Liver (tissue), 9 donors: ENCODE results near the gene CXCL1. TPM values are rescaled to one million over a fixed set of nuclear protein-coding genes. Genes with fewer than 3 reads are reported as not detected.

ENCODE experiments used
- DNase-seq: peaks from one replicate; pipeline ENCODE4 v3.0.0-alpha.2; 2017; ENCODE audit warnings: low spot score
- H3K27ac ChIP-seq, 2 donors: one replicate each; pipeline ENCODE4 v1.7.0; 2013; ENCODE audit warnings: inconsistent platforms in 2 of 2, low read length in 2 of 2, control low read depth in 1 of 2, low read depth in 1 of 2, mild to moderate bottlenecking in 1 of 2
- H3K27me3 ChIP-seq, 4 donors: one replicate each; pipeline versions ENCODE4 v1.6.1 to v1.7.0; 2013; ENCODE audit warnings: low read length in 3 of 4, inconsistent platforms in 1 of 4, mild to moderate bottlenecking in 1 of 4, moderate library complexity in 1 of 4; ENCODE audit not compliant: control insufficient read depth in 4 of 4, insufficient read depth in 4 of 4
- H3K36me3 ChIP-seq, 4 donors: one replicate each; pipeline versions ENCODE4 v1.6.1 to v1.7.0; 2013; ENCODE audit warnings: low read length in 3 of 4, mild to moderate bottlenecking in 3 of 4, low read depth in 1 of 4, moderate library complexity in 1 of 4; ENCODE audit not compliant: control insufficient read depth in 4 of 4, insufficient read depth in 3 of 4
- H3K4me1 ChIP-seq, 4 donors: one replicate each; pipeline versions ENCODE4 v1.6.1 to v1.7.0; 2013; ENCODE audit warnings: low read length in 3 of 4, mild to moderate bottlenecking in 3 of 4, moderate library complexity in 1 of 4; ENCODE audit not compliant: control insufficient read depth in 4 of 4, insufficient read depth in 4 of 4
- H3K4me3 ChIP-seq, 3 donors: one replicate each; pipeline versions ENCODE4 v1.6.1 to v1.7.0; 2013; ENCODE audit warnings: low read length in 3 of 3, control low read depth in 1 of 3, low read depth in 1 of 3, mild to moderate bottlenecking in 1 of 3
- H3K9ac ChIP-seq, 2 donors: one replicate each; pipeline ENCODE4 v1.7.0; 2013; ENCODE audit warnings: low read length in 2 of 2, mild to moderate bottlenecking in 2 of 2, moderate library complexity in 2 of 2, control low read depth in 1 of 2, low read depth in 1 of 2
- H3K9me3 ChIP-seq, 4 donors: one replicate each; pipeline versions ENCODE4 v1.6.1 to v1.7.0; 2013; ENCODE audit warnings: low read length in 3 of 4; ENCODE audit not compliant: control insufficient read depth in 4 of 4
- EGR1 ChIP-seq, 2 donors: IDR thresholded peaks; 2 replicates each; pipeline ENCODE4 v1.6.1; 2016 to 2018; ENCODE audit warnings: antibody characterized with exemption in 2 of 2, low read depth in 2 of 2
- FOXA1 ChIP-seq: IDR thresholded peaks from 2 replicates; pipeline ENCODE4 v1.6.1; 2016; ENCODE audit warnings: antibody characterized with exemption
- FOXA2 ChIP-seq: IDR thresholded peaks from 2 replicates; pipeline ENCODE4 v1.6.1; 2016; ENCODE audit warnings: antibody characterized with exemption
- HNF4A ChIP-seq, 2 donors: conservative IDR thresholded peaks; 2 replicates each; pipeline ENCODE4 v1.6.1; 2016; ENCODE audit warnings: antibody characterized with exemption in 2 of 2, mild to moderate bottlenecking in 2 of 2
- HNF4G ChIP-seq: IDR thresholded peaks from 2 replicates; pipeline ENCODE4 v1.6.1; 2016; ENCODE audit warnings: antibody characterized with exemption
- JUND ChIP-seq, 2 donors: IDR thresholded peaks; 2 replicates each; pipeline ENCODE4 v1.6.1; 2016; ENCODE audit warnings: antibody characterized with exemption in 2 of 2
- NR2F2 ChIP-seq: IDR thresholded peaks from 2 replicates; pipeline ENCODE4 v1.6.1; 2016; ENCODE audit warnings: antibody characterized with exemption
- RAD21 ChIP-seq, 2 donors: IDR thresholded peaks; 2 replicates each; pipeline ENCODE4 v1.6.1; 2016; ENCODE audit warnings: antibody characterized with exemption in 2 of 2, mild to moderate bottlenecking in 2 of 2
- RXRA ChIP-seq, 2 donors: IDR thresholded peaks; 2 replicates each; pipeline ENCODE4 v1.6.1; 2017 to 2018; ENCODE audit warnings: antibody characterized with exemption in 2 of 2, mild to moderate bottlenecking in 1 of 2
- TAF1 ChIP-seq: conservative IDR thresholded peaks from 2 replicates; pipeline ENCODE4 v1.6.1; 2016; ENCODE audit warnings: antibody characterized with exemption, mild to moderate bottlenecking
- YY1 ChIP-seq: IDR thresholded peaks from 2 replicates; pipeline ENCODE4 v1.6.1; 2016; ENCODE audit warnings: antibody characterized with exemption, mild to moderate bottlenecking
- WGBS: extraction: QIAGEN DNeasy Blood & Tissue Kit; methylation state at CpG from one replicate; pipeline ENCODE4 v1.1.7; 2013; 5-methylcytosine and 5-hydroxymethylcytosine counted together
- polyA plus RNA-seq, 2 donors: library from polyadenylated mRNA; stranded (reverse) in 1 of 2; unstranded in 1 of 2; fragments of 200-250 nt in 1 of 2; fragments of >200 nt in 1 of 2; fragmentation: Nextera tagmentation in 1 of 2; extraction: Ambion mirVana in 1 of 2; gene quantifications; one replicate each; pipeline versions ENCODE4 v1.2.1 to v1.2.3, GENCODE V29; 2013 to 2015
- total RNA-seq, 2 donors: library from RNA; depleted of rRNA; stranded (reverse); fragments of >200 nt; gene quantifications; one replicate each; pipeline ENCODE4 v1.2.3, GENCODE V29; 2014
- TF ChIP-seq, protein P1 (sequence below): IDR thresholded peaks from 2 replicates; pipeline ENCODE4 v1.6.1; 2016; ENCODE audit warnings: antibody characterized with exemption
- TF ChIP-seq, protein P2 (sequence below): IDR thresholded peaks from 2 replicates; pipeline ENCODE4 v1.6.1; 2016; ENCODE audit warnings: antibody characterized with exemption, mild to moderate bottlenecking
- TF ChIP-seq, protein P3 (sequence below): fragments of 150-350 bp; IDR thresholded peaks from 2 replicates; pipeline ENCODE4 v1.5.1; 2017; ENCODE audit warnings: improper control_type of control experiment, low read depth, low read length; ENCODE audit not compliant: missing input control
- donor health status: healthy.
- donor health status: healthy.
- donor health status: healthy.
- donor health status: healthy.
- donor health status: healthy.

The CXCL1 gene
- total and polyA plus RNA-seq, 4 donors, result 0.97 to 4.2 (median 2.8) TPM; not detected in 1

DNA sequence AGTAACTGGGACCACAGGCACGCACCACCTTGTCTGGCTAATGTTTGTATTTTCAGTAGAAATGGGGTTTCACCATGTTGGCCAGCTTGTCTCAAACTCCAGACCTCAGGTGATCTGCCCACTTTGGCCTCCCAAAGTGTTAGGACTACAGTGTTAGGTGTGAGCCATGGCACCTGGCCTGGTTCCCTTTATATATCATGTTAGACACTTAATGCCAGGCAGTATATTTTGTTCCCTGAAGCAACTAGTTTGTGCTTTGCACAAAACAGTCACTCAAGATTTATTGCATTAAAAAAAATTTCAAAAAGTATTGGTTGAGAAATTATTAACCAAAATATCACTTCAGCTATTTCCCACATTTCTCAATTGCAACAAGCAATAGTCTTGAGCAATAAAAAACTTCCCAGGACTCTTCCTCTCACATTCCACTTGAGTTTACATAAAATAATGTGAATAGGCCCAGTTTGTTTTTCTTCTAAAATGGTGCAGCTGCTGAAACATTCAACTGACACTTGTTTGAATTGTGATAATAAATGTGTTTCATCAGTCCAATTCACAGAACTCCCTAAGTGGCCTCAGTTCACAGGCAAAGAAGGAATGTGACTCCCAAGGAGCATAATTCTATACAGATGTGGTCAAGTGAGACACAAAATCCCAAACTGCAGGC, 22.7 kb downstream of the CXCL1 start:
- no peaks in the 10 kb centered on the region for H3K4me1 ChIP-seq
- WGBS, result 98% methylated on average over 1 of the region's 1 CpG
- H3K27ac ChIP-seq, result no peak overlapping the region

DNA sequence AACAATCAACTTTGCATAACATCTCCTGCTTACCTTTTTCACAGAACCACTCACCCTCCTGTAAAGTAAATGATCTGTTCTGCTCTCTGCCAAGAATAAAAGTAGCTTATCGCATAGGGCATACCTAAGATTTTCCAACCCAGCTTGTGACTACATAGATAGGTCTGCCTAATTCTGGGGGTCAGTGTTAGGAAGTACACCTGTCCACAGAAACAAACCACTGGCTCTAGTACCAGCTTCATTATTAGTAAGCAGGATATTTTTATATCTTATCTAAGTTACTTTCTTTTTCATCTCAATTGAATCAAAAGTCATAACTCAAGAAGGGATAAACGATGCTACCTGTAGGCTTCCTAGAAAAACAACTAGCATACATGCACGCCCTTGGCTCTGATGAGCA, 23.8 kb downstream of the CXCL1 start:
- no peak for TF ChIP-seq FOXA1
- no peak for TF ChIP-seq NR2F2
- TF ChIP-seq FOXA2, result no peak
- TF ChIP-seq, protein P1, sequence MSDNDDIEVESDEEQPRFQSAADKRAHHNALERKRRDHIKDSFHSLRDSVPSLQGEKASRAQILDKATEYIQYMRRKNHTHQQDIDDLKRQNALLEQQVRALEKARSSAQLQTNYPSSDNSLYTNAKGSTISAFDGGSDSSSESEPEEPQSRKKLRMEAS, result no peak
- no peak for TF ChIP-seq HNF4G
- TF ChIP-seq YY1, result no peak
- no peak for TF ChIP-seq HNF4A (conservative IDR thresholded peaks at IDR 0.05)
- no peak for TF ChIP-seq EGR1 (IDR thresholded peaks at IDR 0.05; ENCODE audit: low read depth in 2 of 2)
- no peak for TF ChIP-seq JUND (IDR thresholded peaks at IDR 0.05)
- TF ChIP-seq RAD21 (IDR thresholded peaks at IDR 0.05), result no peak
- TF ChIP-seq, protein P2, sequence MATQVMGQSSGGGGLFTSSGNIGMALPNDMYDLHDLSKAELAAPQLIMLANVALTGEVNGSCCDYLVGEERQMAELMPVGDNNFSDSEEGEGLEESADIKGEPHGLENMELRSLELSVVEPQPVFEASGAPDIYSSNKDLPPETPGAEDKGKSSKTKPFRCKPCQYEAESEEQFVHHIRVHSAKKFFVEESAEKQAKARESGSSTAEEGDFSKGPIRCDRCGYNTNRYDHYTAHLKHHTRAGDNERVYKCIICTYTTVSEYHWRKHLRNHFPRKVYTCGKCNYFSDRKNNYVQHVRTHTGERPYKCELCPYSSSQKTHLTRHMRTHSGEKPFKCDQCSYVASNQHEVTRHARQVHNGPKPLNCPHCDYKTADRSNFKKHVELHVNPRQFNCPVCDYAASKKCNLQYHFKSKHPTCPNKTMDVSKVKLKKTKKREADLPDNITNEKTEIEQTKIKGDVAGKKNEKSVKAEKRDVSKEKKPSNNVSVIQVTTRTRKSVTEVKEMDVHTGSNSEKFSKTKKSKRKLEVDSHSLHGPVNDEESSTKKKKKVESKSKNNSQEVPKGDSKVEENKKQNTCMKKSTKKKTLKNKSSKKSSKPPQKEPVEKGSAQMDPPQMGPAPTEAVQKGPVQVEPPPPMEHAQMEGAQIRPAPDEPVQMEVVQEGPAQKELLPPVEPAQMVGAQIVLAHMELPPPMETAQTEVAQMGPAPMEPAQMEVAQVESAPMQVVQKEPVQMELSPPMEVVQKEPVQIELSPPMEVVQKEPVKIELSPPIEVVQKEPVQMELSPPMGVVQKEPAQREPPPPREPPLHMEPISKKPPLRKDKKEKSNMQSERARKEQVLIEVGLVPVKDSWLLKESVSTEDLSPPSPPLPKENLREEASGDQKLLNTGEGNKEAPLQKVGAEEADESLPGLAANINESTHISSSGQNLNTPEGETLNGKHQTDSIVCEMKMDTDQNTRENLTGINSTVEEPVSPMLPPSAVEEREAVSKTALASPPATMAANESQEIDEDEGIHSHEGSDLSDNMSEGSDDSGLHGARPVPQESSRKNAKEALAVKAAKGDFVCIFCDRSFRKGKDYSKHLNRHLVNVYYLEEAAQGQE, result no peak
- no peak for TF ChIP-seq TAF1
- TF ChIP-seq, protein P3, sequence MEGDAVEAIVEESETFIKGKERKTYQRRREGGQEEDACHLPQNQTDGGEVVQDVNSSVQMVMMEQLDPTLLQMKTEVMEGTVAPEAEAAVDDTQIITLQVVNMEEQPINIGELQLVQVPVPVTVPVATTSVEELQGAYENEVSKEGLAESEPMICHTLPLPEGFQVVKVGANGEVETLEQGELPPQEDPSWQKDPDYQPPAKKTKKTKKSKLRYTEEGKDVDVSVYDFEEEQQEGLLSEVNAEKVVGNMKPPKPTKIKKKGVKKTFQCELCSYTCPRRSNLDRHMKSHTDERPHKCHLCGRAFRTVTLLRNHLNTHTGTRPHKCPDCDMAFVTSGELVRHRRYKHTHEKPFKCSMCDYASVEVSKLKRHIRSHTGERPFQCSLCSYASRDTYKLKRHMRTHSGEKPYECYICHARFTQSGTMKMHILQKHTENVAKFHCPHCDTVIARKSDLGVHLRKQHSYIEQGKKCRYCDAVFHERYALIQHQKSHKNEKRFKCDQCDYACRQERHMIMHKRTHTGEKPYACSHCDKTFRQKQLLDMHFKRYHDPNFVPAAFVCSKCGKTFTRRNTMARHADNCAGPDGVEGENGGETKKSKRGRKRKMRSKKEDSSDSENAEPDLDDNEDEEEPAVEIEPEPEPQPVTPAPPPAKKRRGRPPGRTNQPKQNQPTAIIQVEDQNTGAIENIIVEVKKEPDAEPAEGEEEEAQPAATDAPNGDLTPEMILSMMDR, result no peak
- TF ChIP-seq RXRA (IDR thresholded peaks at IDR 0.05), result no peak
- Histone ChIP-seq H3K9ac (no peak overlapping the region), H3K36me3 (no peaks in the 10 kb centered on the region), H3K27ac (no peak overlapping the region), H3K27me3 (no peaks in the 10 kb centered on the region), H3K4me1 (no peaks in the 10 kb centered on the region), H3K9me3 (no peaks in the 10 kb centered on the region), H3K4me3 (no peak overlapping the region)
- no peak for DNase-seq
- WGBS, result 84% methylated on average over 3 of the region's 3 CpGs

More for the DNA sequence above, 22.7 kb downstream of the CXCL1 start:
- Histone ChIP-seq H3K9ac (no peak overlapping the region), H3K27me3 (no peaks in the 10 kb centered on the region), H3K9me3 (no peaks in the 10 kb centered on the region), H3K4me3 (no peak overlapping the region), H3K36me3 (no peaks in the 10 kb centered on the region)
- TF ChIP-seq YY1 (no peak), RAD21 (IDR thresholded peaks at IDR 0.05) (no peak)
- no peak for DNase-seq
